ENCODE measurements around the gene PDXP.
"Not testable (repeated sequence)": the region's sequence is repeated elsewhere in the genome, so short reads cannot be mapped to it uniquely, and the experiment has no call there.

Gene PDXP

DNA sequence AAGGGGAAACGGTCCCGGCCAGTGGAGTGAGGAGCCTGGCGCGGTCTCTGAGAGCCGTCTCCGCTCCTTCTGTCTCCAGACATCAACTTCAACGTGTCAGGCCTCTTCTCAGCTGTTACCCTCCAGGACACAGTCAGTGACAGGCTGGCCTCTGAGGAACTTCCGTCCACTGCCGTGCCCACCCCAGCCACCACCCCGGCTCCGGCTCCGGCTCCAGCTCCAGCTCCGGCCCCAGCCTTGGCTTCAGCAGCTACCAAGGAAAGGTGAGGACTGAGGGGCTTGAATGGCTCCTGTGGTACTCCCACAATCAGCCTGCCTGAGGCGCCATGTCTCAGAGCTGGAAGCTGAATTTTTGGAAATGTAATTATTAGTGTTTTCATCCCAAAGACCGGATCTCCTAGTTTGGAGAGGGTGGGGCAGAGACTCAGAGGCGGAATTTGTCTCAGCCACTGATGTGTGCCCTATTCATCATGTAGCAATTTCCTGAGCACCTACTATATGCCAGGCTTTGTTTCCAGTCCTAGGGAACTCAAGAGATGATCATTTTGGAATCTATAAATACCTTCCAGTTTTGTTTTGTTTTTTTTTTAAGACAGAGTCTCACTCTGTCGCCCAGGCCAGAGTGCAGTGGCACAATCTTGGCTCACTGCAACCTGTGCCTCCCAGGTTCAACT lies 7.9 kb upstream of the PDXP start:
- DNase-seq, result no peak

DNA sequence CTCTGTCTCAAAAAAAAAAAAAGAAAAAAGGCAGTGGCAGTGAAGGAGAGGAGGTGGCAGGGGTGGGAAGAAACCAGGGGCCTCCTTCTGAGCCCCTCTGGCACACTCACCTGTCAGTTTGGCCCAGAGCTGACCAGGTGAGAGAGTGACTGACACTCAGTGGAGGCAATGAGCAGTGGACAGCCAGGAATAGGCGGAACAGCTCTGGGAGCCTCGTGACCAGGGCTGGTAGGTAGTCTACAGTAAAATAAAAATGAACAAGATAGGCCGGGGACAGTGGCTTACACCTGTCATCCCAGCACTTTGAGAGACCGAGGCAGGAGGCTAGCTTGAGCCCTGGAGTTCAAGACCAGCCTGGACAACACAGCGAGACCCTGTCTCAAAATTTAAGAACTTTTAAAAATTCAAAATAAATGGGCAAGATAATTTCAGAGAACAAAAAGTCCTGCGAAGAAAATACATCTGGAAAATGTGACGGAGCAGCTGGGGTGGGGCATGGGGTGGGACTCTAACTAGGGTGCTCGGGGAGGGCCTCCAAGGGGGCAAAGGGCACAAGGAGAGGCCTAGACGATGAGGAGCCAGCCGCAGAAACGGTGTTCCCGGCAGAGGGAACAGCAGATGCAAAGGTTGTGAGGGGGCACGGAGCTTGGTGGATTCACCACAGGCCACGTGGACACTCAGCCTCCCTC lies 3.8 kb upstream of the PDXP start:
- DNase-seq, result no peak

DNA sequence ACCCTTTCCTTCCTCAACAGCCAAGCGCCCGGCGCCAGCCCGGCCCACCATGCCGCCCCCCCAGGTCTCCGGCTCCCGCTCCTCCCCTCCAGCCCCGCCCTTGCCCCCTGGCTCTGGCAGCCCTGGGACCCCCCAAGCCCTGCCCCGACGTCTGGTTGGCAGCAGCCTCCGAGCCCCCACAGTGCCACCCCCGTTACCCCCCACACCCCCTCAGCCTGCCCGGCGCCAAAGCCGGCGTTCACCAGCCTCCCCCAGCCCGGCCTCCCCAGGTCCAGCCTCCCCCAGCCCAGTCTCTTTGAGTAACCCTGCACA lies 3.3 kb upstream of the PDXP start:
- DNase-seq, result no peak

DNA sequence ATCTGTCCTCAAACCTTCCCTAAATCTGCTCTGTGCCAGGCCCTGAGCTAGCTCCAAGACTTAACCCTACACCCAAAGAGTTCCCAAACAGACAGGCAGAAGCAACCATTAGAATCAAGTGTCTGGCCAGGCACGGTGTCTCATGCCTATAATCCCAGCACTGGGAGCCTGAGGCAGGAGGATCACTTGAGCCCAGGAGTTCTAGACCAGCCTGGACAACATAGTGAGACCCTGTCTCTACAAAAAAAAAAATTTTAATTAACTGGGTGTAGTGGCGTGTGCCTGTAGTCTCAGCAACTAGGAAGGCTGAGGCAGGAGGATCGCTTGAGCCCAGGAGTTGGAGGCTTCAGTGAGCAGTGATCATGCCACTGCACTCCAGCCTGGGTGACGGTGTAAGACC lies 1.9 kb upstream of the PDXP start:
- not testable (repeated sequence) for DNase-seq

DNA sequence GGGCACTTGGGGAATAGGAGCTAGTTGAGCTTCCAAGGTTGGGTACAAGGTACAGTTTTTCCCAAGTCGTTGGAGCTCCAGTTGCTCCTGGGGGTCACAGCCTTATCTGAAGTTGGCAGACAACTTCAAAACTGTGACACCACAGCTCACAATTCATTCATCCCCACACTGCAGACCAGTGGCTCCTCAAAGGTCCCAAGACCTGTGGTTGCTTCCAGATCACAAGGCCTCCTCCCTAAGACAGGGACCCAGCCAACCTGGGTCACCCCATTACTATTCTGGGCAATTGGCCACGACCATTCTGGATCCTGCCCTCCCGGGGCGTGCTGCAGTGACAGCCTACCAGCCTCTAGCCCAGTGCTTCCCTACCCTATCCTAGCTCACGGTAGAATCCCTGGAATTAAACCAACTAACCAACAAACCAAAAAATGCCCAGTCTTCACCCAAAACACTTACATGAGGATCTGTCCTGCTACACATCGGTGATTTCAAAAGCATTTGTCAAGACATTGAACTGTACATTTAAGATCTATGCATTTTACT lies 862 bp upstream of the PDXP start:
- no peak for DNase-seq

DNA sequence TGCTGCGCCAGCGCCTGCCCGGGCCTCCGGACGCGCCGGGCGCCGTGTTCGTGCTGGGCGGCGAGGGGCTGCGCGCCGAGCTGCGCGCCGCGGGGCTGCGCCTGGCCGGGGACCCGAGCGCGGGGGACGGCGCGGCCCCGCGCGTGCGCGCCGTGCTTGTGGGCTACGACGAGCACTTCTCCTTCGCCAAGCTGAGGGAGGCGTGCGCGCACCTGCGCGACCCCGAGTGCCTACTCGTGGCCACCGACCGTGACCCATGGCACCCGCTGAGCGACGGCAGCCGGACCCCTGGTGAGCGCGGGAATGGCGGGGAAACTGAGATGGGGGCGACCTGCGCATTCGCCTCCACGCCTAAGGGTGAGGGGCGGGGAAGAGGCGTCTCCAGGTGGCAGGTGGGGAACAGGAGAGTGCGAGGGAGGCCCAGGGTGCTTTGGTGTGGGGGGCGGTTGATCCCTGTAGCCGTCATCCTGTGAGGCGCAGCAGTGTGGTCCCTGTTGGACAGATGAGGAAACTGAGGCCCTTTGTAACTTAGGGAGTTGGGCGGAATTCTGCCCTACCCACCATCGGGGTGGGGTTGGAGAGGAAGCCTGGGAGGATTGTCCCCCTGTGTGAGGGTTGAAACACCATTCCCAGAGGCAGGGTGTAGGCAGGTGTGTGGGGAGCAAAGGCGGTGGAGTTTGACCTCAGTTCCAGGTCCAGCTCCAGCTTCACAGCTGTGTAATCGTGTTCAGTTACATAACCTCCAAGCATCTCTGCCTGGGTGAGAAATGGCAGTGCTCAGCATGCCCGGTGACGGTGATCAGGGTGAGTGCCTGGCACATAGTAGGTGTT lies 758 bp downstream of the PDXP start:
- peak; percentile 51 for DNase-seq

DNA sequence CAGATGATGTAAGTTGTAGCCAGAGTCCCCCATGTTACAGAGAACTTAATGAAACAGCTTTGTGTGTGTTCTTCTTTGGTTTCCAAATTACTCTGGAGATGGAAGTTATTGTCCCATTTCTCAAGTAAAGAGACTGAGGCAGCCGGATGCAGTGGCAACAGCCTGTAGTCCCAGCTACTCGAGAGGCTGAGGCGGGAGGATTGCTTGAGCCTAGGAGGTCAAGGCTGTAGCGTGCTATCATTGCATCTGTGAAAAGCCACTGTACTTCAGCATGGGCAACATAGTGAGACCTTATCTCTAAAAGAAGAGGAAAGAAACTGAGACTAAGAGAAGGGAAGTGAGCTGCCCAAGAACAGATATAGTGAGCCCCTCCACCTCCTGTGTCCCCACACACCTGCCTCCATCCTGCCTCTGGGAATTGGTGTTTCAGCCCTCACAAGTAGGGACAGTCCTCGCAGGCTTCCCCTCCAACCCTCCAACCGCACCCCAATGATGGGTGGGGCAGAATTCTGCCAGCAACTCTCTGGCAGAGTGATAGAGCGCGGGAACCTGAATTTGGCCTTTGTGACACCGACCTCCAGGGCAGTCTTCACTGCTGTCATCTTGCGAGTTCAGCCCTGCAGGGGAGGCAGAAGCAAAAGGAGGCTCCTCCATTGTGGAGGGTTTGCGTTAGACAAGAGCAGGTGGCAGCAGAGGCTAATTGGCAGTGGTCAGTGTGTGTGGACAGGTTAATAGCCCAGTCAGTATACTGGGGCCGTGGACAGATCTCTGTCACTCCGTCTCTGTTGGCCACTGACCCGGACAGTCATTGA lies 1.6 kb downstream of the PDXP start:
- DNase-seq, result no peak

DNA sequence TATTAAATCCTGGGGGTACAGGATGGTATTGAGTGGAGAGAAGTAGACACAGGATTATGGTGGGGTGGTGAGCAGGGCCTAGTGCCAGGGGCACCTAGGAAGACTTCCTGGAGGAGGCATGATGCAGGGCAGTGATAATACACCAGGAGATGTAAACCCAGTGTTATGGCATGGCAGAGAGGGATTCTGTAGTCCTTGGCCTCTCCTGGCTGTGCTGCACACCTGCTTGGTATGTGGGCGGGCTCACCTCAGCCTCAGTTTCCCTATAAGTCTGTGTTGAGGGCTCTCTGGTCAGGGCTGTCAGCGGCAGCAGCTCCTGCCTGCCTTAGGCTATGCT lies 2.2 kb downstream of the PDXP start:
- no peak for DNase-seq

DNA sequence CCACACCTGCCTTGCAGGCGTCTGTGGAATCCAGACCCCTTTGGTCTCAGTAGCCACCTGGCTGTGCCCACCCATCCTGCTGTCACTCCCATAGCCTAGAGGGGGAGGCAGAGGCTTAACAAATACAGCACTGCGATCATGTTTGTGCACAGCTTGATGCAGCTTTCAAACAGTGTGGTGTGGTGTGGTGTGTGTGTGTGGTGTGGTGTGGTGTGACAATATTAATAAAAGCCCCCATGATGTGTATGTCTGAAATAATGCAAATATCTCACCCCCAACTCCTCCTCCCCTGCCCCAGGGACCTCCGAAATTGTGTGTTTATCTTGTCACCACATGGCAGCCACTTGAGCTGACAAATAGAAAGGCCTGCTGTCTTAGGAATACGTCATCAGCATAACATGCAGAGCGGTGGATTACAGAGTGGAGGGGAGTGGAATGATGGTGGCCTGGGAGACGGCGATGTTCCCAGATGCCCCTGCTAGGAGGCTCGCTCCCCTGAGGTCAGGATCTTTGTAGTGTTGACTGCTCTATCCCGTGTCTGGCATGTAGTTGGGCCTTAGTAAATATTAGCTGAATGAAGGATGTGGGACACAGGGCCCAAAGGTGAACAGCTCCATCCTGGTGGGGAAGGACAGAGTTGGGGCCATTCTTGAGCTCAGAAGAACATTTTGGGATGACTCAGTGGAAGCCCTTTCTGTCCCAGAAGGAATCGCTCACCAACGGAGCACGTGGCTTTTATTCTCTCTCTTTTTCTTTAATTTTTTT lies 2.8 kb downstream of the PDXP start:
- DNase-seq, result no peak

DNA sequence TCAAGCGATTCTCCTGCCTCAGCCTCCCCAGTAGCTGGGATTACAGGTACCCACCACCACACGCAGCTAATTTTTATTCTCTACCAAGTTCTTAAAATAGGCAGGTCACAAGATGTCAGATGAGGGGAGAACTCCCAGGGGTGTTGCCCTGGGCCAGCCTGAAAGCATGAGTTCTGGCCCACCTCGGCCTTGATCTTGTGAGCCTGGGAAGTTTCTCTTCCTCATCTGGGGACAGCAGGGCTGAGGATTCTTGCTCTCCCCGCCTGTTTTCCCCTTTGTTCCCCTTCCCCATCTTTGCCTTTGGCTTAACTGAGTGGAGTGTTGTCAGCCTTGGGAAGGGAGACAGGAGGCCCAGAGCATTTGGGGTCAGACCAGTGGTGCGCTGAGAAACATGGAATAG lies 3.5 kb downstream of the PDXP start:
- DNase-seq, result no peak

DNA sequence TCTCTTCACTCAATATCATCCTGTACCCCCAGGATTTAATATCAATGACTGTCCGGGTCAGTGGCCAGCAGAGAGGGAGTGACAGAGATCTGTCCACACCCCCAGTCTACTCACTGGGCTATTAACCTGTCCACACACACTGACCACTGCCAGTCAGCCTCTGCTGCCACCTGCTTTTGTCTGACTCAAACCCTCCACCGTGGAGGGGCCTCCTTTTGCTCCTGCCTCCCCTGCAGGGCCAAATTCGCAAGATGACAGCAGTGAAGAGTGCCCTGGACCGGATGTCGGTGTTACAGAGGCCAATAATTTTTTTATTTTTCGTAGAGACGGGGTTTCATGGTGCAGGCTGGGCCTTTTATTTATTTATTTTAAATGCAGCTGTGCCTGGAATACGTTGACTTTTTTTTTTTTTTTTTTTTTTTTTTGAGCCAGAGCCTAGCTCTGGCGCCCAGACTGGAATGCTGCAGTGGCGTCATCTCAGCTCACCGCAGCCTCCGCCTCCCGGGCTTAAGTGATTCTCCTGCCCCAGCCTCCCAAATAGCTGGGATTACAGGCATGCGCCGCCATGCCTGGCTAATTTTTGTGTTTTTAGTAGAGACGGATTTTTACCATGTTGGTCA lies 5.1 kb downstream of the PDXP start:
- no peak for DNase-seq

DNA sequence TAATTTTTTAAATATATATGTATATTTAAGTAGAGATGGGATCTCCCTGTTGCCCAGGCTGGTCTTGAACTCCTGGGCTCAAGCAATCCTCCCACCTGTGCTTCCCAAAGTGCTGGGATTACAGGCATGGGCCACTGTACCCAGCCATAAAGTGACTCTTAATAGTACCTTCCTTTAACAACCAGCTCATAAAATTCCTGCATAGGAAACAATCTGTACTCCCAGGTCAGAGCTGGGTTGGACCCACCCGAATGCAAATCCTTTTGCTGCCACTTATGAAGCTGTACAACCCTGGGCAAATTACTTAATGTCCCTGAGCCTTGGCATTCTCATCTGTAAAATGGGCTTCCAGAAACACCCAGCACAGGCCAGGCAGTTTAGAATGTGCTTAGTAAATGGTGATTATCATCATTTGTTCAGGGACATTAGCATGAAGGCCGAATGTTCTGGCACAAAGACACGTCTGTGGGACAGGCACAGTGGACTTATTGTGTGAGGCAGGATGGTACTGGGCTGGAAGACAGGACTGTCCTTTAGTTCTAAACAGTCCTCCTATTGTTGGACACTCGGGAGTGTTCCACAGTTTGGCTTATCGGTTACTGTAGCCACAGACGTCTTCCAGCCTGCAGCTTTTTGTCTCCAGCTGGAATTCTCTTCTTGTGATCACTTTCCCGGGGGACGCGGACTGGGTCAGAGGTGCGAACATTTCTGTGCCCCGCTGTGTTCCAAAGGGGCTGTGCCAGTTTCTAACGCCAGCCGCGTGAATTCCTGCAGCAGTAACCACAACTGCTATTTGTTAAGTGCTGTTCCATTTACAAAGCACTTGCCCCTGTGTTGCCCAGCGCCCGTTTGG lies 6.0 kb downstream of the PDXP start:
- DNase-seq, result no peak

DNA sequence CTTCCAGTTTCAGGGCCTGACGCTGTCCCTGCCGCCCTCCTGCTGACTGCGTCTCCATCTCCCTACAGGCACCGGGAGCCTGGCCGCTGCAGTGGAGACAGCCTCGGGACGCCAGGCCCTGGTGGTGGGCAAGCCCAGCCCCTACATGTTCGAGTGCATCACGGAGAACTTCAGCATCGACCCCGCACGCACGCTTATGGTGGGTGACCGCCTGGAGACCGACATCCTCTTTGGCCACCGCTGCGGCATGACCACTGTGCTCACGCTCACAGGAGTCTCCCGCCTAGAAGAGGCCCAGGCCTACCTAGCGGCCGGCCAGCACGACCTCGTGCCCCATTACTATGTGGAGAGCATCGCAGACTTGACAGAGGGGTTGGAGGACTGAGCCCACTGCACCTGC lies 7.0 kb downstream of the PDXP start:
- DNase-seq, result no peak

DNA sequence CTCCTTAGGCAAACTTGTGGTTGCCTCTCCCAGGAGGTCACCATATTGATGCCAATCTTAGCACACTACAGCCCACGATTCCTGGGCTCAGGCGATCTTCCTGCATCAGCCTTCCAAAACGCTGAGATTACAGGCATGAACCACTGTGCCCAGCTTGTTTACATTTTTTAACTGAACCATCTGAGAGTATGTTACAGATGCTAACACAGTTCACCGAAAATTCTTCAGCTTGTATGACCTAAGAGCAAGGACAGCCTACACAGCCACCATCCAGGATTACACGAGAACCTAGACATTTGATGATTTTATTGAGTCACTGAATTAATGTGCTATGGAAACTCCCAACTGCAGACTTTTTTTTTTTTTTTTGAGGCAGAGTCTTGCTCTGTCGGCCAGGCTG lies 11.1 kb downstream of the PDXP start:
- no peak for DNase-seq

DNA sequence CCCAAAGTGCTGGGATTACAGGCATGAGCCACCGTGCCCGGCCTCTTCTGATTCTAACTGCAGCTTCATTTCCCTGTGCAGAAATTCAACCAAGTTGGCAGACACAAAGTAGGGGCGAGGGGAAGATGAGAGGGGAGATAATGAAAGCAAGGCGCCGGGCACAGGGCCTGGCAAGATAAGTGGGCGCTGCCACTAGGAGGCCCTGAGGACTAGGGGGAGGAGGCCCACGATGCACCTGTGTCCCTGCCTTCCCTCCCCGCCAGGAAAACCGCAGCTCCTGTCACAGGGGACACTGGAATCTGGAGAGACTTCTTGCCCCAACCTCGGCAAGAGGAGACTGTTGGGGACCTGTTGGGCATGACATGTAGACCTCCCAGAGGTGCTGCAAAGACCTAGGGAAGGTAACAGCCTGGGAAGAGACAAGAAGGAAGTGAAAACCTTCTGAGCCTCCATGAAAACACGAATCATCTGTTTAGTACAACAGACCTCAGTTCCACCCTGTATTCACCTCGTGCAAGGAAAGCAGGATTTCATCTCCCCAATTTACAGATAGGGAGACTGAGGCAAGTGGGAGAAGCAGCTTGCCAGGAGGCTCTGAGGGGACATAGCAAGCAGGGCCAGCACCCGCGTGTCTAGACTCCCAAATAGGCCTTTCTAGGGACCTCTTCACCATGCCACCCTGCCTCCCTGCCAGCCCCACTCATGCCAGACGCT lies 13.8 kb downstream of the PDXP start:
- DNase-seq, result no peak

DNA sequence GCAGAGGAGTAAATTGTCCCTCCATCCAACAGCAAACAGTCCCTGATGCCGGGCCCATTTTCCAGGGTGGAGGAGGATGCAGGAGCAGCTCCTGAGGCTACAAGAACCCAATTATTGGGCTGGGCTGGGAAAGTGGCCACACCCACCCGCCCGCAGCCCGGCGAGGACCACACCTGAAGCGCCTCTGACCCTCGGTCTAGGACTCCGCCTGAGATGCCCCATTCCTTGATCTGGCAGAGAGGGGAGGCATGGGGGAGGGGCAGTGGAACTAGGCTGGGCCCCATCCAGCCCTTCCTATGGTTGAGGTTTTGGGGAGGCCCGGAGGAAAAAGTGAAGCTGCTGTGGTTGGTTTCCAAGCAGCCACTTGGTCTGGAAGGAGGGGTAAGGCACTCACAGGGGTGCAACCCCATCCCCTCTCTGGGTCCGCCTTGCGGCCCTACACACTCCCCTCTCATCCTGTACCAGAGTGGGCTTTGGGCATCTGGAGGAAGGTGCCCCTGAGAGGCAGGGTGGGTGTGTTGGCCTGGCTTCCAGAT lies 14.5 kb downstream of the PDXP start:
- no peak for DNase-seq

DNA sequence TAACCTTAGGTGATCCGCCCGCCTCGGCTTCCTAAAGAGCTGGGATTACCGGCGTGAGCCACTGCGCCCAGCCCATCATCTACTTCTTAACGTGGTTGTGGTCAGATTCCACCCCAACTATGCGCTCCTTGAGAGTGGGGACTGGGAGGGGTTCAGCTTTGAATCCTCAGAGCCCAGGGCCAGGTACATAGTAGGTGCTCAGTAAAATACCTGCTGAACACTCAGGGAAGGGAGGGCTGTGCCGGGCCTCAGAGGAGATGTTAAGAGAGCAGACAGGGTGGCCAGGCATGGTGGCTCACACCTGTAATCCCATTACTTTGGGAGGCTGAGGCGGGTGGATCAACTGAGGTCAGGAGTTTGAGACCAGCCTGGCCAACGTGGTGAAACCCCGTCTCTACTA lies 15.7 kb downstream of the PDXP start:
- no peak for DNase-seq

DNA sequence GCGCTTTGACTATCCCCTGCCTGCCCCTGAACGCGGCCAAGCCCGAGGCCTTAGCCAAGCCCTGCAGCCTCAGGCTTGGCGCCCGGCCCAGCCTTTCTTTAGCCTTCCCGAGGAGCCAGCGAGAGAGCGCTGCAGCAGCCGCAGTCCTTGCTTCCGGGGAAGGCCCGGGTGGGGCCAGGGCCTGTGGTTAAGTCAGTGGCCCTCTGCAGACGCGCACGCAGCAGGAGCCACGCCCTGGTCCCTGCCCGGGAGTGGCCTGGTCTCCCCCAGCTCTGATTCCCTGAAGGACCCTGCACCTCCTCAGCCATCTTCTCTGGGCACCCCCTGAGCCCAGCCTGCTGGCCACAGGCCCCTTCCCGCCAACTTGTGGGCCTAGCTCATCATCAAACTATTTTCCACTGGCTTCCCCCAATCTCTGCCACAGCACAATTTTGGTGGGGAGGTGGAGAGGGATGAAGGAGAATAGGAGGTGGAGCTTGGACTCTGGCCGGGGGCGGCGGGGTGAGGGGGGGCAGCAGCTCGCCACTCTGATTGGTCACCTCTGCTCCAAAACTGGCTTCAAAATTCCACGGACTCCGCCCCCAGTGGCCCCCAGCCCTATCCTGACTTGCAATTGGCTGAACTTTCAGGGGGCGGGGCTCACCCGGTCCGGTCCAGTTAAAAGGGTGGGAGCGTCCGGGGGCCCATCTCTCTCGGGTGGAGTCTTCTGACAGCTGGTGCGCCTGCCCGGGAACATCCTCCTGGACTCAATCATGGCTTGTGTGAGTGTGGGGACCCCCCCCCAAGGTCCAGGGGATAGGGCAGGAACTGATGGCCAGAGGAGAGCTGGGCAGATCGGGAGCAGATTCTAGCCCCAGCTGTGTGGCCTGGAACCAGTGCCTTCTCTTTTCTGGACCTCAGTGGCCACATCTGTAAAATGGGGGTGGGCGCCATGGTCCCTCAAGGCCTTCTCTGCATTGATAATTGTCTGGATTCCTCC lies 16.7 kb downstream of the PDXP start, which contains the start of gene LGALS1:
TSS of gene LGALS1 (plus strand) at position 686 of the 979 bp plus-strand sequence. CDS start at position 753, 67 bp downstream.
- peak; percentile 93 for DNase-seq

Measured in activated CD4-positive, alpha-beta T cell treated with anti-CD3 and anti-CD28 coated beads, Interleukin-10, Interleukin-2, amounts not matched to agents 100 ng/mL and 50 ng/mL, durations not matched to agents 16 hours and 8 hours (primary cell).